IMR-90 (cell line): Measurements from ENCODE around the gene SLC23A2. TPM values are rescaled to one million over a fixed set of nuclear protein-coding genes. Genes with fewer than 3 reads are reported as not detected.

Experiments
- ATAC-seq: fragments of 200-7000 bp; cut with Tn5 transposase; 2 replicates; pipeline ENCODE4 v1.9.1; 2020; ENCODE audit warnings: low read depth, mild to moderate bottlenecking, moderate library complexity
- BruUV-seq: library from RNA; stranded (reverse); fragments of 400-500 nt; replicated peaks from 2 replicates; lab custom pipeline; 2021; lab: Mats Ljungman, UMichigan
- CTCF ChIA-PET: fragments of 300-600 bp; formaldehyde crosslinking; extraction: SDS; loops from one replicate; lab custom pipeline; 2021; ENCODE audit warnings: antibody characterized with exemption; lab: Yijun Ruan, JAX
- POLR2A ChIA-PET: fragments of 300-600 bp; sonication (Branson Sonifier 250); formaldehyde crosslinking; loops from one replicate; lab custom pipeline; 2022; ENCODE audit warnings: antibody characterized with exemption; ENCODE audit not compliant: unreplicated experiment; lab: Charles Lee
- DNase-seq: peaks from one replicate; pipeline ENCODE4 v3.0.0; 2013
- H2AFZ ChIP-seq: replicated peaks from 2 replicates; pipeline ENCODE3; 2013; ENCODE audit warnings: low read length, mild to moderate bottlenecking; ENCODE audit not compliant: poor library complexity
- H2AK5ac ChIP-seq: 2 replicates; pipeline ENCODE4 v1.6.1; 2013; ENCODE audit warnings: low read depth, low read length, inconsistent platforms
- H2AK9ac ChIP-seq: replicated peaks from 2 replicates; pipeline ENCODE3; 2013; ENCODE audit warnings: mild to moderate bottlenecking, low read depth, low read length, moderate library complexity; ENCODE audit not compliant: poor library complexity
- H2BK120ac ChIP-seq: 2 replicates; pipeline ENCODE4 v1.6.1; 2013; ENCODE audit warnings: low read depth, low read length, inconsistent platforms
- H2BK15ac ChIP-seq: 3 replicates; pipeline ENCODE4 v1.6.1; 2013; ENCODE audit warnings: low read depth, low read length, inconsistent platforms
- H2BK20ac ChIP-seq: 2 replicates; pipeline ENCODE4 v1.6.1; 2013; ENCODE audit warnings: low read depth, mild to moderate bottlenecking, inconsistent platforms, low read length, moderate library complexity
- H2BK5ac ChIP-seq: 2 replicates; pipeline ENCODE4 v1.6.1; 2013; ENCODE audit warnings: mild to moderate bottlenecking, low read depth, low read length, inconsistent platforms; ENCODE audit not compliant: poor library complexity, severe bottlenecking
- H3K14ac ChIP-seq: replicated peaks from 2 replicates; pipeline ENCODE4 v1.6.1; 2013; ENCODE audit warnings: low read depth, low read length, inconsistent platforms
- H3K18ac ChIP-seq: 2 replicates; pipeline ENCODE4 v1.6.1; 2013; ENCODE audit warnings: low read depth, low read length, control low read depth
- H3K23ac ChIP-seq: 2 replicates; pipeline ENCODE4 v1.6.1; 2013; ENCODE audit warnings: low read depth, low read length, inconsistent platforms
- H3K27ac ChIP-seq: 2 replicates; pipeline ENCODE4 v1.5.1; 2013; ENCODE audit warnings: mild to moderate bottlenecking, control low read depth, low read length; ENCODE audit not compliant: insufficient read depth
- H3K27me3 ChIP-seq: 2 replicates; pipeline ENCODE4 v1.6.1; 2013; ENCODE audit warnings: low read length; ENCODE audit not compliant: control insufficient read depth, insufficient read depth
- H3K36me3 ChIP-seq: 2 replicates; pipeline ENCODE4 v1.6.1; 2013; ENCODE audit warnings: low read length, mixed read lengths; ENCODE audit not compliant: control insufficient read depth, insufficient read depth
- H3K4ac ChIP-seq: 2 replicates; pipeline ENCODE4 v1.6.1; 2013; ENCODE audit warnings: low read depth, low read length, inconsistent platforms
- H3K4me1 ChIP-seq: 2 replicates; pipeline ENCODE4 v1.6.1; 2013; ENCODE audit warnings: low read length, mixed read lengths; ENCODE audit not compliant: control insufficient read depth, insufficient read depth
- H3K4me2 ChIP-seq: 2 replicates; pipeline ENCODE4 v1.6.1; 2013; ENCODE audit warnings: low read depth, mild to moderate bottlenecking, control low read depth, low read length, moderate library complexity
- H3K4me3 ChIP-seq: 2 replicates; pipeline ENCODE4 v1.5.1; 2013; ENCODE audit warnings: low read depth, mild to moderate bottlenecking, control low read depth, low read length, moderate library complexity; ENCODE audit not compliant: insufficient read depth
- H3K56ac ChIP-seq: 2 replicates; pipeline ENCODE4 v1.6.1; 2013; ENCODE audit warnings: low read length, inconsistent platforms; ENCODE audit not compliant: insufficient read depth; ENCODE audit errors: extremely low read depth
- H3K79me1 ChIP-seq, 2 experiments: 2 replicates each; pipeline ENCODE4 v1.6.1; 2013; ENCODE audit warnings: low read length in 2 of 2, inconsistent platforms in 1 of 2, low read depth in 1 of 2
- H3K9ac ChIP-seq: 2 replicates; pipeline ENCODE4 v1.6.1; 2013; ENCODE audit warnings: low read depth, low read length, control low read depth
- H3K9me1 ChIP-seq: 2 replicates; pipeline ENCODE4 v1.6.1; 2013; ENCODE audit warnings: low read length, inconsistent platforms; ENCODE audit not compliant: insufficient read depth
- H3K9me3 ChIP-seq: 2 replicates; pipeline ENCODE4 v1.6.1; 2013; ENCODE audit warnings: low read length; ENCODE audit not compliant: control insufficient read depth, insufficient read depth
- H4K20me1 ChIP-seq: 2 replicates; pipeline ENCODE4 v1.6.1; 2013; ENCODE audit warnings: low read length, inconsistent platforms; ENCODE audit not compliant: insufficient read depth
- H4K5ac ChIP-seq: 2 replicates; pipeline ENCODE4 v1.6.1; 2013; ENCODE audit warnings: mild to moderate bottlenecking, low read depth, low read length, control low read depth
- H4K8ac ChIP-seq, 2 experiments: 2 replicates each; pipeline ENCODE4 v1.6.1; 2013; ENCODE audit warnings: low read depth in 2 of 2, low read length in 2 of 2, control low read depth in 1 of 2, inconsistent platforms in 1 of 2
- H4K91ac ChIP-seq: 2 replicates; pipeline ENCODE4 v1.6.1; 2013; ENCODE audit warnings: low read depth, low read length, inconsistent platforms; ENCODE audit not compliant: insufficient read depth
- CEBPB ChIP-seq: IDR thresholded peaks from 2 replicates; pipeline ENCODE4 v1.6.1; 2012; ENCODE audit warnings: low read depth, low read length, improper control_type of control experiment
- RCOR1 ChIP-seq: IDR thresholded peaks from 2 replicates; pipeline ENCODE4 v1.6.1; 2012; ENCODE audit warnings: mild to moderate bottlenecking, low read length, improper control_type of control experiment; ENCODE audit not compliant: insufficient replicate concordance
- WGBS, 2 experiments: methylation state at CpG; one replicate each; pipeline versions ENCODE4 v1.1.5 to v1.1.7; 2013; ENCODE audit warnings: missing lambda C conversion rate in 2 of 2; ENCODE audit not compliant: insufficient read length in 1 of 2; ENCODE audit errors: extremely low coverage in 2 of 2; 5-methylcytosine and 5-hydroxymethylcytosine counted together
- dilution Hi-C: fragments of 300-500 bp; cut with HindIII; formaldehyde crosslinking; loops from one replicate; pipeline ENCODE4 v1.14.3; 2018; ENCODE audit warnings: low sequenced_read_pairs; ENCODE audit not compliant: unreplicated experiment
- in situ Hi-C: fragments of 300-500 bp; cut with MboI; formaldehyde crosslinking; loops from 3 replicates; pipeline ENCODE4 v1.14.3; 2019; ENCODE audit warnings: low sequenced_read_pairs, inconsistent platforms, mixed read lengths
- intact Hi-C: fragments of 100-400 bp; cut with micrococcal nuclease; formaldehyde crosslinking; loops from 2 replicates; pipeline ENCODE4 v1.10.0; 2022
- polyA plus RNA-seq, 3 experiments: library from polyadenylated mRNA; depleted of rRNA; stranded (reverse); fragments of >200 nt; gene quantifications; 2 replicates each; pipeline ENCODE4 v1.2.3, GENCODE V29; 2012; ENCODE audit warnings: low replicate concordance in 1 of 3
- total RNA-seq: library from RNA; depleted of rRNA; stranded (reverse); fragments of >200 nt; gene quantifications from 2 replicates; pipeline ENCODE4 v1.2.3, GENCODE V29; 2012

SLC23A2 gene
- total and polyA plus RNA-seq, 2 of the 4 experiments (the other 2 are of a cell fraction) = 10.2 to 14.4 TPM

GRCh38 chr20:5008759-5009158, 7.4 kb upstream of the SLC23A2 start:
- H3K14ac ChIP-seq = no peak overlapping the region
- no peaks in the 10 kb centered on the region for H3K9me3 ChIP-seq
- intact Hi-C loops (no loop called here), dilution Hi-C loops (no loop called here), in situ Hi-C loops (no loop called here)
- no peak overlapping the region for H2AK9ac ChIP-seq
- BruUV-seq = no TSS peak
- H4K8ac ChIP-seq = no peak overlapping the region
- H3K79me1 ChIP-seq = no peaks in the 10 kb centered on the region
- H3K36me3 ChIP-seq = no peaks in the 10 kb centered on the region
- no peak overlapping the region for H3K4me2 ChIP-seq
- peak; percentile 11 for DNase-seq
- H3K9me1 ChIP-seq = peaks cover 3% of the 10 kb centered on the region; the same call in 1 of the 2 replicates
- no peak overlapping the region for H3K27ac ChIP-seq
- CTCF ChIA-PET = no interaction called here
- no peak overlapping the region for H3K9ac ChIP-seq
- no peaks in the 10 kb centered on the region for H4K20me1 ChIP-seq
- H3K56ac ChIP-seq = no peak overlapping the region
- H3K4me1 ChIP-seq = no peaks in the 10 kb centered on the region
- ATAC-seq = no peak
- peaks cover 2% of the 10 kb centered on the region for H3K27me3 ChIP-seq
- no peak overlapping the region for H3K4ac ChIP-seq
- POLR2A ChIA-PET = no interaction called here
- H2BK15ac ChIP-seq = no peak overlapping the region
- H2BK5ac ChIP-seq = no peak overlapping the region
- no peak overlapping the region for H2BK120ac ChIP-seq
- no peak overlapping the region for H3K23ac ChIP-seq
- H4K5ac ChIP-seq = no peak overlapping the region
- H2AK5ac ChIP-seq = no peak overlapping the region
- WGBS, 2 experiments = 59% methylated on average over 5 of the region's 5 CpGs; no CpG with 5 or more reads in 1 of the 2 experiments
- H2AFZ ChIP-seq = no peak overlapping the region
- no peak overlapping the region for H4K91ac ChIP-seq
- no peak overlapping the region for H2BK20ac ChIP-seq
- no peak overlapping the region for H3K18ac ChIP-seq
- no peak overlapping the region for H3K4me3 ChIP-seq
- peak; percentile 32; the same call in 1 of the 2 replicates for TF ChIP-seq CEBPB
- TF ChIP-seq RCOR1 = no peak
